ENCODE measurements around the gene TBC1D14. TPM values are rescaled to one million over a fixed set of nuclear protein-coding genes. Genes with fewer than 3 reads are reported as not detected.
"Not testable (repeated sequence)": the region's sequence is repeated elsewhere in the genome, so short reads cannot be mapped to it uniquely, and the experiment has no call there.

Gene TBC1D14
- total RNA-seq, 1 donor from 2014 or later: 33.2 TPM

- peaks cover 10% of the 10 kb centered on the region for H3K9me3 Mint-ChIP-seq (ENCODE audit: unreplicated experiment)
- DNase-seq (ENCODE audit: extremely low spot score, unreplicated experiment): no peak
- no peak for TF ChIP-seq CTCF (IDR thresholded peaks at IDR 0.05)
- H3K27ac Mint-ChIP-seq (ENCODE audit: unreplicated experiment): no peak overlapping the region
- H3K27me3 Mint-ChIP-seq (ENCODE audit: unreplicated experiment): peaks cover 18% of the 10 kb centered on the region
- peaks cover 6% of the 10 kb centered on the region for H3K4me1 Mint-ChIP-seq (ENCODE audit: unreplicated experiment)
- H3K36me3 Mint-ChIP-seq (ENCODE audit: unreplicated experiment): no peaks in the 10 kb centered on the region
- H3K4me3 Mint-ChIP-seq (ENCODE audit: unreplicated experiment): no peak overlapping the region
Observed at GRCh38 chr4:7075962-7076695, 166.5 kb downstream of the TBC1D14 start.

GRCh38 chr4:7076696-7077082, 167.1 kb downstream of the TBC1D14 start:
- no peak for DNase-seq (ENCODE audit: extremely low spot score, unreplicated experiment)
- Mint-ChIP-seq H3K36me3 (ENCODE audit: unreplicated experiment) (no peaks in the 10 kb centered on the region), H3K27ac (ENCODE audit: unreplicated experiment) (no peak overlapping the region), H3K4me1 (ENCODE audit: unreplicated experiment) (peaks cover 6% of the 10 kb centered on the region), H3K27me3 (ENCODE audit: unreplicated experiment) (peaks cover 24% of the 10 kb centered on the region), H3K4me3 (ENCODE audit: unreplicated experiment) (no peak overlapping the region), H3K9me3 (ENCODE audit: unreplicated experiment) (peaks cover 10% of the 10 kb centered on the region)
- TF ChIP-seq CTCF (IDR thresholded peaks at IDR 0.05): no peak

GRCh38 chr4:7077371-7077770, 167.7 kb downstream of the TBC1D14 start:
- Mint-ChIP-seq H3K9me3 (ENCODE audit: unreplicated experiment) (peaks cover 10% of the 10 kb centered on the region), H3K27me3 (ENCODE audit: unreplicated experiment) (peaks cover 23% of the 10 kb centered on the region), H3K4me3 (ENCODE audit: unreplicated experiment) (no peak overlapping the region), H3K4me1 (ENCODE audit: unreplicated experiment) (peaks cover 6% of the 10 kb centered on the region), H3K36me3 (ENCODE audit: unreplicated experiment) (no peaks in the 10 kb centered on the region), H3K27ac (ENCODE audit: unreplicated experiment) (no peak overlapping the region)
- TF ChIP-seq CTCF (IDR thresholded peaks at IDR 0.05): no peak
- no peak for DNase-seq (ENCODE audit: extremely low spot score, unreplicated experiment)

GRCh38 chr4:7078025-7078424, 168.4 kb downstream of the TBC1D14 start:
- no peak overlapping the region for H3K4me3 Mint-ChIP-seq (ENCODE audit: unreplicated experiment)
- DNase-seq (ENCODE audit: extremely low spot score, unreplicated experiment): no peak
- peaks cover 6% of the 10 kb centered on the region for H3K4me1 Mint-ChIP-seq (ENCODE audit: unreplicated experiment)
- peaks cover 24% of the 10 kb centered on the region for H3K27me3 Mint-ChIP-seq (ENCODE audit: unreplicated experiment)
- H3K36me3 Mint-ChIP-seq (ENCODE audit: unreplicated experiment): no peaks in the 10 kb centered on the region
- peaks cover 10% of the 10 kb centered on the region for H3K9me3 Mint-ChIP-seq (ENCODE audit: unreplicated experiment)
- no peak for TF ChIP-seq CTCF (IDR thresholded peaks at IDR 0.05)
- H3K27ac Mint-ChIP-seq (ENCODE audit: unreplicated experiment): no peak overlapping the region

- DNase-seq (ENCODE audit: extremely low spot score, unreplicated experiment); H3K4me3 Mint-ChIP-seq (ENCODE audit: unreplicated experiment); H3K4me1 Mint-ChIP-seq (ENCODE audit: unreplicated experiment); H3K9me3 Mint-ChIP-seq (ENCODE audit: unreplicated experiment); H3K27ac Mint-ChIP-seq (ENCODE audit: unreplicated experiment); H3K36me3 Mint-ChIP-seq (ENCODE audit: unreplicated experiment): not testable (repeated sequence)
- H3K27me3 Mint-ChIP-seq (ENCODE audit: unreplicated experiment): peaks cover 38% of the 10 kb centered on the region
Observed at GRCh38 chr4:7079483-7079882, 169.9 kb downstream of the TBC1D14 start.

GRCh38 chr4:7079909-7080308, 170.3 kb downstream of the TBC1D14 start:
- not testable (repeated sequence) for H3K4me1 Mint-ChIP-seq (ENCODE audit: unreplicated experiment); H3K9me3 Mint-ChIP-seq (ENCODE audit: unreplicated experiment); H3K36me3 Mint-ChIP-seq (ENCODE audit: unreplicated experiment); DNase-seq (ENCODE audit: extremely low spot score, unreplicated experiment); H3K27ac Mint-ChIP-seq (ENCODE audit: unreplicated experiment); H3K4me3 Mint-ChIP-seq (ENCODE audit: unreplicated experiment)
- peaks cover 42% of the 10 kb centered on the region for H3K27me3 Mint-ChIP-seq (ENCODE audit: unreplicated experiment)

Other genes with a start within 250 kb of the TBC1D14 start
- gene S100P, start 215.9 kb upstream of the TBC1D14 start, total RNA-seq: not detected in 2 replicates
- gene MRFAP1L1, start 200.0 kb upstream of the TBC1D14 start, total RNA-seq: 58.6 and 58.8 TPM in 2 replicates
- 14.9 and 16.1 TPM in 2 replicates for gene BLOC1S4, start 193.7 kb upstream of the TBC1D14 start, total RNA-seq
- 27.1 and 30.9 TPM in 2 replicates for gene KIAA0232, start 127.1 kb upstream of the TBC1D14 start, total RNA-seq
- 16.5 and 21.4 TPM in 2 replicates for gene TADA2B, start 133.5 kb downstream of the TBC1D14 start, total RNA-seq
- 19.7 and 20.2 TPM in 2 replicates for gene GRPEL1, start 158.2 kb downstream of the TBC1D14 start, total RNA-seq

Data from osteocyte (in vitro differentiated cells).